ENCODE data around the gene UROC1. TPM values are rescaled to one million over a fixed set of nuclear protein-coding genes. Genes with fewer than 3 reads are reported as not detected.

UROC1 gene
- total RNA-seq, 2 experiments from 2014 or later, result 0.09 TPM; not detected in 1

- CTCF ChIA-PET (ENCODE audit: unreplicated experiment), result no interaction called here
- TF ChIP-seq EZH2phosphoT487 (IDR thresholded peaks at IDR 0.05; ENCODE audit: borderline replicate concordance, low read depth, low read length), result no peak
- no peak for TF ChIP-seq CTCF (conservative IDR thresholded peaks at IDR 0.05; ENCODE audit: low read length)
- H3K79me2 ChIP-seq (ENCODE audit: insufficient read depth, low read depth, low read length), result no peaks in the 10 kb centered on the region
Measured at GRCh38 chr3:126481808-126482502, 35.6 kb downstream of the UROC1 start.

GRCh38 chr3:126480861-126481260 lies 36.7 kb downstream of the UROC1 start:
- no peaks in the 10 kb centered on the region for H3K9me2 ChIP-seq (ENCODE audit: insufficient read depth, low read length)
- no peak overlapping the region for H3K4me2 ChIP-seq (ENCODE audit: low read length)
- H3K4me1 ChIP-seq (ENCODE audit: insufficient read depth, low read length, poor library complexity, severe bottlenecking), result peaks cover 6% of the 10 kb centered on the region
- no peaks in the 10 kb centered on the region for H3K9me3 ChIP-seq (ENCODE audit: low read length)
- TF ChIP-seq EZH2phosphoT487 (IDR thresholded peaks at IDR 0.05; ENCODE audit: borderline replicate concordance, low read depth, low read length) (no peak), CTCF (conservative IDR thresholded peaks at IDR 0.05; ENCODE audit: low read length) (no peak)
- no peaks in the 10 kb centered on the region for H4K20me1 ChIP-seq (ENCODE audit: insufficient read depth, low read length)
- no TSS peak for BruUV-seq (replicated peaks)
- H3K36me3 ChIP-seq (ENCODE audit: insufficient read depth, low read length), result no peaks in the 10 kb centered on the region
- H3K27ac ChIP-seq (ENCODE audit: low read depth, low read length, poor library complexity, severe bottlenecking), result no peak overlapping the region
- ChIA-PET POLR2A (no interaction called here), CTCF (ENCODE audit: unreplicated experiment) (no interaction called here)
- no peak overlapping the region for H3K4me3 ChIP-seq (ENCODE audit: low read depth, low read length, poor library complexity, severe bottlenecking)
- no peak for DNase-seq (ENCODE audit: low spot score)
- no peaks in the 10 kb centered on the region for H3K79me2 ChIP-seq (ENCODE audit: insufficient read depth, low read depth, low read length)
- no peak overlapping the region for H2AFZ ChIP-seq (ENCODE audit: low read length)
- intact Hi-C loops (cut with micrococcal nuclease; ENCODE audit: unreplicated experiment), result no loop called here

More at GRCh38 chr3:126481808-126482502, 35.6 kb downstream of the UROC1 start:
- Histone ChIP-seq H2AFZ (ENCODE audit: low read length) (no peak overlapping the region), H3K4me3 (ENCODE audit: low read depth, low read length, poor library complexity, severe bottlenecking) (no peak overlapping the region), H3K9me2 (ENCODE audit: insufficient read depth, low read length) (no peaks in the 10 kb centered on the region), H3K36me3 (ENCODE audit: insufficient read depth, low read length) (no peaks in the 10 kb centered on the region), H3K4me1 (ENCODE audit: insufficient read depth, low read length, poor library complexity, severe bottlenecking) (peaks cover 5% of the 10 kb centered on the region), H3K9me3 (ENCODE audit: low read length) (no peaks in the 10 kb centered on the region), H4K20me1 (ENCODE audit: insufficient read depth, low read length) (no peaks in the 10 kb centered on the region), H3K4me2 (ENCODE audit: low read length) (no peak overlapping the region), H3K27ac (ENCODE audit: low read depth, low read length, poor library complexity, severe bottlenecking) (no peak overlapping the region)
- intact Hi-C loops (cut with micrococcal nuclease; ENCODE audit: unreplicated experiment), result no loop called here
- POLR2A ChIA-PET, result no interaction called here
- DNase-seq (ENCODE audit: low spot score), result no peak
- no TSS peak for BruUV-seq (replicated peaks)

- H3K27ac ChIP-seq (ENCODE audit: low read depth, low read length, poor library complexity, severe bottlenecking), result no peak overlapping the region
- DNase-seq (ENCODE audit: low spot score), result no peak
- no TSS peak for BruUV-seq (replicated peaks)
- intact Hi-C loops (cut with micrococcal nuclease; ENCODE audit: unreplicated experiment), result no loop called here
- peaks cover 6% of the 10 kb centered on the region for H3K4me1 ChIP-seq (ENCODE audit: insufficient read depth, low read length, poor library complexity, severe bottlenecking)
- CTCF ChIA-PET (ENCODE audit: unreplicated experiment), result no interaction called here
- TF ChIP-seq EZH2phosphoT487 (IDR thresholded peaks at IDR 0.05; ENCODE audit: borderline replicate concordance, low read depth, low read length) (no peak), CTCF (conservative IDR thresholded peaks at IDR 0.05; ENCODE audit: low read length) (no peak)
- H3K9me3 ChIP-seq (ENCODE audit: low read length), result no peaks in the 10 kb centered on the region
- no peaks in the 10 kb centered on the region for H3K79me2 ChIP-seq (ENCODE audit: insufficient read depth, low read depth, low read length)
- no peak overlapping the region for H3K4me3 ChIP-seq (ENCODE audit: low read depth, low read length, poor library complexity, severe bottlenecking)
- POLR2A ChIA-PET, result no interaction called here
- H3K9me2 ChIP-seq (ENCODE audit: insufficient read depth, low read length), result no peaks in the 10 kb centered on the region
- no peak overlapping the region for H2AFZ ChIP-seq (ENCODE audit: low read length)
- H3K4me2 ChIP-seq (ENCODE audit: low read length), result no peak overlapping the region
- H3K36me3 ChIP-seq (ENCODE audit: insufficient read depth, low read length), result no peaks in the 10 kb centered on the region
- H4K20me1 ChIP-seq (ENCODE audit: insufficient read depth, low read length), result no peaks in the 10 kb centered on the region
Measured at GRCh38 chr3:126480206-126480605, 37.4 kb downstream of the UROC1 start.

Measured in OCI-LY7 (cell line).